ENCODE results near the gene TCF7L2. TPM values are rescaled to one million over a fixed set of nuclear protein-coding genes. Genes with fewer than 3 reads are reported as not detected.

TCF7L2 gene
- polyA plus RNA-seq, 1 experiment = 11.3 TPM

DNA sequence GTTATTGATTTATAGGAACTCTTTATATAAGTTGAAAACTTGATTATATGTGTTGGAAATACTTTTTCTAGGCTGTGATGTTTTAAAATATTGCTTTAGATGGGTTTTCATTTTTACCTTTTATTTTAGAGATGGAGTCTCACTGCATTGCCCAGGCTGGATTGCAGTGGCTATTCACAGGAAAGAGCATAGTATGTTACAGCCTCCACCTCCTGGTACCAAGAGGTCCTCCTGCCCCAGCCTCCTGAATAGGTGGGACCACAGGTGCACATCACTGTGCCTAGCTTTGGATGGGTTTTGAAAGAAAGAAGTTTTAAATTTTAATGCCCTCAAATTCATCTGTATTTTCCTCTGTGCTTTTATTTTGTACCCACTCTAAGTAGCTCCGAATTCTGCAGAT, 105.4 kb downstream of the TCF7L2 start:
- no peak overlapping the region for H3K4me3 ChIP-seq (ENCODE audit: low read depth, low read length)
- ChIA-PET CTCF (interaction anchor here (1.0 kb wide), 1 partner anchor 41 kb away, joined by 4 read pairs; no protein-coding TSS in a partner anchor), POLR2A (interaction anchor here (0.6 kb wide), 1 partner anchor 78 kb away, joined by 4 read pairs; no protein-coding TSS in a partner anchor)
- no peak for DNase-seq (ENCODE audit: low read depth)
- no peaks in the 10 kb centered on the region for H3K36me3 ChIP-seq (ENCODE audit: control insufficient read depth, insufficient read depth, low read length)
- no peaks in the 10 kb centered on the region for H3K27me3 ChIP-seq (ENCODE audit: control insufficient read depth, insufficient read depth, low read length)
- TF ChIP-seq, protein P1, sequence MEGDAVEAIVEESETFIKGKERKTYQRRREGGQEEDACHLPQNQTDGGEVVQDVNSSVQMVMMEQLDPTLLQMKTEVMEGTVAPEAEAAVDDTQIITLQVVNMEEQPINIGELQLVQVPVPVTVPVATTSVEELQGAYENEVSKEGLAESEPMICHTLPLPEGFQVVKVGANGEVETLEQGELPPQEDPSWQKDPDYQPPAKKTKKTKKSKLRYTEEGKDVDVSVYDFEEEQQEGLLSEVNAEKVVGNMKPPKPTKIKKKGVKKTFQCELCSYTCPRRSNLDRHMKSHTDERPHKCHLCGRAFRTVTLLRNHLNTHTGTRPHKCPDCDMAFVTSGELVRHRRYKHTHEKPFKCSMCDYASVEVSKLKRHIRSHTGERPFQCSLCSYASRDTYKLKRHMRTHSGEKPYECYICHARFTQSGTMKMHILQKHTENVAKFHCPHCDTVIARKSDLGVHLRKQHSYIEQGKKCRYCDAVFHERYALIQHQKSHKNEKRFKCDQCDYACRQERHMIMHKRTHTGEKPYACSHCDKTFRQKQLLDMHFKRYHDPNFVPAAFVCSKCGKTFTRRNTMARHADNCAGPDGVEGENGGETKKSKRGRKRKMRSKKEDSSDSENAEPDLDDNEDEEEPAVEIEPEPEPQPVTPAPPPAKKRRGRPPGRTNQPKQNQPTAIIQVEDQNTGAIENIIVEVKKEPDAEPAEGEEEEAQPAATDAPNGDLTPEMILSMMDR (IDR thresholded peaks at IDR 0.05; ENCODE audit: insufficient read depth, low read depth, low read length) = no peak

DNA sequence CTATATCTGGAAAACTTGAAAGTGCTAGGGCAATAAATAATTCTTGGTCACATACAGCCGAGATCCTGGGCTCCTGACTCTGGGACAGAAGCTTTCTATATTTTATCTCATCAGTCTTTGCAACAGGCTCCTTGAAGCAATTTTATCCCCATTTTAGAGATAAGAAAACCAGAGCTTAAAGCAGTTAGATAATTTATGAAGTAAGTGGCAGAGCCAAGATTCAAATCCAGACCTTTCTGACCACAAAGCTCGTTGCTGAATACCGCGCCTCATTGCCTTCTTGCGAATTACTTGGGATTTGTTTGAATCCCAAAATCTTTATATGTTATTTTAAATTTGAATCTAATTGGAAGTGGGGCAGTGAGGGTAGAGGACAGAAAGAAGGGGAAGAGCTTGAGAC, 106.0 kb downstream of the TCF7L2 start:
- no peaks in the 10 kb centered on the region for H3K27me3 ChIP-seq (ENCODE audit: control insufficient read depth, insufficient read depth, low read length)
- no peak overlapping the region for H3K4me3 ChIP-seq (ENCODE audit: low read depth, low read length)
- TF ChIP-seq, protein P1 (IDR thresholded peaks at IDR 0.05; ENCODE audit: insufficient read depth, low read depth, low read length) = no peak
- H3K36me3 ChIP-seq (ENCODE audit: control insufficient read depth, insufficient read depth, low read length) = no peaks in the 10 kb centered on the region
- ChIA-PET CTCF (interaction anchor here (0.8 to 1.0 kb wide), 2 partner anchors 40 to 90 kb away, joined by 3 to 4 read pairs; no protein-coding TSS in a partner anchor), POLR2A (no interaction called here)
- no peak for DNase-seq (ENCODE audit: low read depth)

DNA sequence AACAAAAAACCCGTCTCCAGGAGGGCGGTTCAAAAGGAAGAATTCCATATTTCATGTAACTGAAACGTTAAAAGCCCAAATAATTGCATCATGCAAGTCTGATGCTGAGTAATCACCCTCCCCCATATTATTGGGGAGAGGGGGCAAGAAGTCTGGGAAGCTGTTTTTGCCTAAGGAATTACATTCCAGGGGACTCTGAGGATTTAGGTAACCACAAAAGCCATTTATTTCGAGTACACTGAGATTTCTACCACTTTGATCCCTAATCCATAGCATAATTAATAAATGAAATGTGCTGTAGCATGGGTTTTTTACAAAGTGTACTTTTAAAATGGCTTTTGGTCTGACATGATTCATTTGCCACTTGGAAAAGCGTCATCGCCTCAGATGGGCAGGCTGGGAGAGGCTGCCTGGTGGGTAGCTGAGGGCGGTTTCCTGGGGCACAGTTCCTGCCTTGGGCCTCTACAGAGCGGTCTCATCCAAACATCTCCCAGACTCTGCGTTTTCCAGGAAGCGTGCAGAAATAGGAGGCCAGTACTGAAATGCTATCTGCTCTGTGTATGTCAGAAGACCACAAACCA, 106.5 kb downstream of the TCF7L2 start:
- DNase-seq (ENCODE audit: low read depth) = no peak
- ChIA-PET CTCF (interaction anchor here (0.8 to 1.0 kb wide), 2 partner anchors 40 to 91 kb away, joined by 3 to 4 read pairs; no protein-coding TSS in a partner anchor), POLR2A (no interaction called here)
- no peaks in the 10 kb centered on the region for H3K27me3 ChIP-seq (ENCODE audit: control insufficient read depth, insufficient read depth, low read length)
- H3K36me3 ChIP-seq (ENCODE audit: control insufficient read depth, insufficient read depth, low read length) = no peaks in the 10 kb centered on the region
- TF ChIP-seq, protein P1 (IDR thresholded peaks at IDR 0.05; ENCODE audit: insufficient read depth, low read depth, low read length) = no peak
- H3K4me3 ChIP-seq (ENCODE audit: low read depth, low read length) = no peak overlapping the region

DNA sequence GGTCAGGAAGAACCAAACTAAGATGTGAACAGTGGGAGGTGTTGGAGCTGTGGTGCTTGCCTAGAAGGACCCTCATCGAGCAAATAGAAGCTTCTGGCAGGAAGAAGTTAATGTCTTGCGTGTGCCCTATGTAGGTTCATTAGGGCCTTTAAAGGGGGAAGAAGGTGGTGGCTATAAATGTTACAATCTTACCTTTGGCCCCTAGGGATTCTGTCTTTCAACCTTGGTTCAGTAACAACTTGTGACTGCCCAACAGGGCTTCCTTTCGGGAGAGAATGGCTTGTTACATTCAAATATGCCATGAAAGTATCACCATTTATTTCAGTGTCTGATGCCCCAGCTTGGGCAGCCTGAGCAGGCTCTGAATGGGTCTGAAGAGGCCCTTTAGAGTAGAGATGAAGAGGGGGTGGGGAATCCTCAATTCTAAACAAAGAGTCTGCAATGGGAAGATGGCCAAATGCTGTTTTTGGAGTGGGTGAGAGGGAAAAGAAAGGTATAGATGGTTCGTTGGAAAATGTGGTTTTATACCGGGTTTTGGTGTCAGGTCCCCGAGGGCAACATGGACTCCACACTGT, 108.0 kb downstream of the TCF7L2 start:
- no peaks in the 10 kb centered on the region for H3K27me3 ChIP-seq (ENCODE audit: control insufficient read depth, insufficient read depth, low read length)
- no peak overlapping the region for H3K4me3 ChIP-seq (ENCODE audit: low read depth, low read length)
- peaks cover 2% of the 10 kb centered on the region; the same call in 1 of the 2 replicates for H3K36me3 ChIP-seq (ENCODE audit: control insufficient read depth, insufficient read depth, low read length)
- ChIA-PET CTCF (interaction anchor here (0.7 to 1.0 kb wide), 2 partner anchors 35 to 119 kb away, joined by 3 read pairs; no protein-coding TSS in a partner anchor), POLR2A (no interaction called here)
- TF ChIP-seq, protein P1 (IDR thresholded peaks at IDR 0.05; ENCODE audit: insufficient read depth, low read depth, low read length) = no peak
- no peak for DNase-seq (ENCODE audit: low read depth)

DNA sequence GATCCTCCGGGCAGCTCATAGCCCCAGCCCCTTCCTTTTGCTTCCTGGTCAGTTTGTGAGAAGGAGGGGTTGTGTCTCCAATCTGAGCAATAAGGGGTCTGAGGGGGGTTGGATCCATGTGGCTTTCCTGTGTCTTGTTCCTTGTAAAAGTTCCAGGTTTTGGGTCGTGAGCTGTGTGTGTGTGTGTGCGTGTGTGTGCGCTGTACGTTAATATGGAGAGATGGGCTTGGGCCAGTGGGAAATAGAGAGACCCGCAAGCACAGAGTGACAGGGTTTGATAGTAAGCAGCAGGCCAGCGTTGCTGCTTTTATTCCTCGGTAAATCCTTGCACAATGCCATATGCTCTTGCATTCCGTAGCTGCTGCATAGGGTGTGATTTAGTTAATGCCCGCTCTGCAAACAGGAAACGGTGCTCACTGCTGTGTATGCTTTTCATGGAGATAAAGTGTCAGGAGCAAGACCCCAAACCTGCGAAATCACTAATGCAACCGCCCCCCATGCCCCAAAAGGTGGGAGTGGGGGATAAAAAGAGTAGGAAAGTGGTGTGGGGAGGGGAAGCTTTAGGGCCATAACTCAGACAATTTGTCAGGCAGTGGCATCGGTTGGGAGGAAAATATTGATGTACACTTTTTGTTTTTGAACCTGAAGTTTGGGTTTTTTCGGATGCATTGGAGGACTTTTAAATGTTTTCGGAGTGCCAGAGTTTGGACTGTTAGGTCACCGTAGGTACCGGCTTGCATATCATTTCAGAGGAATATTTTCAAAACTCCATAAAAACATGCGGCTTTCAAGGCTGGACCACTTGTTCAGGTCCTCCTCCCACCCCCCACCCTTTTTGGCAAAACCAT, 108.7 kb downstream of the TCF7L2 start:
- ChIA-PET CTCF (interaction anchor here (0.7 to 1.5 kb wide), 3 partner anchors 9 to 744 kb away, joined by 3 to 4 read pairs (median 3); no protein-coding TSS in a partner anchor), POLR2A (no interaction called here)
- Histone ChIP-seq H3K27me3 (ENCODE audit: control insufficient read depth, insufficient read depth, low read length) (no peaks in the 10 kb centered on the region), H3K4me3 (ENCODE audit: low read depth, low read length) (peak overlapping the region; percentile 0; the same call in 1 of the 2 replicates), H3K36me3 (ENCODE audit: control insufficient read depth, insufficient read depth, low read length) (peaks cover 2% of the 10 kb centered on the region; the same call in 1 of the 2 replicates)
- TF ChIP-seq, protein P1 (IDR thresholded peaks at IDR 0.05; ENCODE audit: insufficient read depth, low read depth, low read length) = no peak
- DNase-seq (ENCODE audit: low read depth) = no peak
